Measurements from ENCODE around the gene OGG1. TPM values are rescaled to one million over a fixed set of nuclear protein-coding genes. Genes with fewer than 3 reads are reported as not detected.

The OGG1 gene
- total RNA-seq, 1 donor from 2014 or later = 18.6 TPM

Other genes starting within 250 kb of the OGG1 start
- not detected in 2 replicates for gene LHFPL4, start 196.1 kb upstream of the OGG1 start, total RNA-seq
- 45.9 and 56.3 TPM in 2 replicates for gene MTMR14, start 100.4 kb upstream of the OGG1 start, total RNA-seq
- not detected in 2 replicates for gene CPNE9, start 46.1 kb upstream of the OGG1 start, total RNA-seq
- 20.7 and 22.6 TPM in 2 replicates for gene BRPF1, start 18.2 kb upstream of the OGG1 start, total RNA-seq
- 46.7 and 50.6 TPM in 2 replicates for gene CAMK1, start 20.0 kb downstream of the OGG1 start, total RNA-seq
- 30.2 and 37.3 TPM in 2 replicates for gene TADA3, start 42.5 kb downstream of the OGG1 start, total RNA-seq
- 287 and 389 TPM in 2 replicates for gene ARPC4, start 43.1 kb downstream of the OGG1 start, total RNA-seq
- 7.1 and 7.4 TPM in 2 replicates for gene TTLL3, start 60.3 kb downstream of the OGG1 start, total RNA-seq
- gene RPUSD3, start 94.1 kb downstream of the OGG1 start, total RNA-seq = 27.8 and 35.6 TPM in 2 replicates
- not detected in 2 replicates for gene CIDEC, start 130.3 kb downstream of the OGG1 start, total RNA-seq
- gene JAGN1, start 140.7 kb downstream of the OGG1 start, total RNA-seq = 29.0 and 35.3 TPM in 2 replicates
- gene IL17RE, start 152.9 kb downstream of the OGG1 start, total RNA-seq = 0.07 and 0.14 TPM in 2 replicates
- 18.3 and 18.7 TPM in 2 replicates for gene IL17RC, start 167.1 kb downstream of the OGG1 start, total RNA-seq
- gene CRELD1, start 183.9 kb downstream of the OGG1 start, total RNA-seq = 29.1 and 41.7 TPM in 2 replicates
- gene PRRT3, start 202.5 kb downstream of the OGG1 start, total RNA-seq = 0.88 and 1.1 TPM in 2 replicates
- 44.2 and 100 TPM in 2 replicates for gene EMC3, start 236.9 kb downstream of the OGG1 start, total RNA-seq

Measured in pulmonary artery endothelial cell (primary cell).